Measurements from ENCODE around the gene CCDC200. TPM values are rescaled to one million over a fixed set of nuclear protein-coding genes. Genes with fewer than 3 reads are reported as not detected.
"Not testable (repeated sequence)": the region's sequence is repeated elsewhere in the genome, so short reads cannot be mapped to it uniquely, and the experiment has no call there.

CCDC200 gene
- 0.27 TPM for total RNA-seq

DNA sequence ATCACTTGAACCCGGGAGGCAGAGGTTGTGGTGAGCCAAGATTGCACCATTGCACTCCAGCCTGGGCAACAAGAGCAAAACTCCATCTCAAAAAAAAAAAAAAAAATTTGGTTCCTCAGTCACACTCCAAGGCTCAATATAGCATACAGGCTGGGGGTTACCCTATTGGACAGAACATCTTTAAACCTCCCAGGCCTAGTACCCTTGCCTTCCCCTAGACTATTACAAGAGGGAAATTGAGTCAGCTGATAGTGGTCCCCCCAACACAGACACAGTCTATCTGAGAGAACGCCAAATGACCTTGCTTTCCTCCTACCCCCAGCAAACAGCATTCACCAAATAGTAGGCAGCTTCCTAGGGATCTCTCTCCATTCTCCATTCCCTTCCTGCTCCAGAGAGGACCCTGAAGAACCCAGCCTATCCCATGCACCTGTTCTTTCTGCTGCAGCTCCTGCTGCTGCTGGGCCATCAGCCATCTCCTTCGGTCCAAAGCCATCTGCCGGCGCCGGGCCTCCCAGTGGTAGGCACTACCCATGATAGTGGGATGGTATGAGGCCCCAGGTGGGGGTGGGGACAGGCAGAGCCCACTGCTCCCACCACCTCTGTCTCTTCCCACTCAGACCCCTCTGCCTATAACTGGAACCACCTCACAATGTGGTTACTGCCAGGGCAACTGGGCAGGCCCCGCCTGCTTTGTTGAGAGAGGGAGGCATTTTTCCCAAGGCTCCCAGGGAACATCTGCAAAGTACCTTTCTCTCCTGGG lies at the start of gene CCDC200:
Gene CCDC200 (minus strand): TSS at position 604 of the 763 bp plus-strand sequence. CDS start 69 bp downstream, at position 535.
- not testable (repeated sequence) for DNase-seq (ENCODE audit: low read depth in 2 of 3, low spot score in 2 of 3)

GRCh38 chr17:43272914-43273313 lies 44.5 kb upstream of the CCDC200 start:
- DNase-seq (ENCODE audit: low read depth in 2 of 3, low spot score in 2 of 3), result not testable (repeated sequence)

GRCh38 chr17:43272483-43272882 lies 44.1 kb upstream of the CCDC200 start:
- DNase-seq (ENCODE audit: low read depth in 2 of 3, low spot score in 2 of 3), result not testable (repeated sequence)

DNA sequence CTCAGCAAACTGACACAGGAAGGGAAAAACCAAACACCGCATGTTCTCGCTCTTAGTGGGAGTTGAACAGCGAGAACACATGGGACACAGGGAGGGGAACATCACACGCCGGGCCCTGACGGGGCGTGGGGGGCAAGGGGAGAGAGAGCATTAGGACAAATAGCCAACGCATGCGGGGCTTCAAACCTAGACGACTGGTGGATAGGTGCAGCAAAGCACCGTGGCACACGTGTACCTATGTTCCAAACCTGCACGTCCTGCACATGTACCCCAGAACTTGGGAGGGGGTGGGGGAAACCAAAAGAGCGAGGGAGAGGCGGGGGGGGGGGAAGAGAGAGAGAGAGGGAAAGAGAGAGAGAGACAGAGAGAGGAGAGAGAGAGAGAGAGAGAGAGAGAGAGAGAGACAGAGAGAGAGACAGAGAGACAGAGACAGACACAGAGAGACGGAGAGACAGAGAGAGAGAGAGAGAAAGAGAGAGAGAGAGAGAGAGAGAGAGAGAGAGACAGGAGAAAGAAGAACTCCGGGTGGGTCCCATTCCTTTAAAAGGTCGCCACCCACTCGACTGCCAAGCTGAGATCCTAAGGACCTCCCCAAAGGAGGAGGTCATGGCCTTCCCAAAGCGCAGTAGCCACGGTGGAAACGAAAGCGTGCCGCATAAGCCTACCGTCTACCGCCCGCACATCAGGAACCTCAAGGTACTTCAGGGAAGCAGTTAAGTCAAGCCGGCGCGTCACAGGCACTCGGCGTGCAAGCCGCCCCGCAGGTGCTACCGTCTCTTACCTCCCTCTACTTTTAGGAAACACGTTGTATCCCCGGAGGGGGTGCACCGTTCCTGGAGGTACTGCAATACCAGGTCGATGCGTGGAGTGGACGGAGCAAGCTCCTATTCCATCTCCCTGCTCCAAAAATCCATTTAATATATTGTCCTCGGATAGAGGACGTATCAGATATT lies 42.4 kb upstream of the CCDC200 start:
- not testable (repeated sequence) for DNase-seq (ENCODE audit: low read depth in 2 of 3, low spot score in 2 of 3)

DNA sequence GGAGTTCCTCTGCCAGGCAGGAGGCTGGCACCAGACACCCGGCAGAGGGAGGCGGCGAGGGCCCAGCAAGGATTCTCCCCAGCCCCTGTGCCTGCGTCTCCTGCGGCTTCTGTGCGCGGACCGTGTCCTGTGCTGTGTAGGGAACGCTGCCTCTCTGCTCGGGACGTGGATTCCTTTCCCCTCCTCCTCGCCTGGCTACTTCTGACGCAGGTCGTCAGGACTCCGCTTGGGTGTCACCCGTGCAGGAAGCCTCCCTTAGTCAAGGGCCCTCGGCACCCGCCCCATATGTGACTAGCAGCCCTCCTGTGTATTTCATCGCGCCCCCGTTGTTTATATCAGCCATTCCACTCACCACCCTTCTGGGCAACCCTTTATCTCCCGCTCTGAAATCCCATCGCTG lies 18.0 kb upstream of the CCDC200 start:
- DNase-seq (ENCODE audit: low read depth in 2 of 3, low spot score in 2 of 3), result not testable (repeated sequence)

- not testable (repeated sequence) for DNase-seq (ENCODE audit: low read depth in 2 of 3, low spot score in 2 of 3)
Observed at GRCh38 chr17:43240596-43241352, 12.4 kb upstream of the CCDC200 start.

- not testable (repeated sequence) for DNase-seq (ENCODE audit: low read depth in 2 of 3, low spot score in 2 of 3)
Observed at GRCh38 chr17:43239597-43239996, 11.2 kb upstream of the CCDC200 start.

- not testable (repeated sequence) for DNase-seq (ENCODE audit: low read depth in 2 of 3, low spot score in 2 of 3)
Observed at GRCh38 chr17:43233877-43234276, 5.5 kb upstream of the CCDC200 start, which contains the start of gene RNU2-1. RNU2-1 (minus strand) TSS chr17:43233977.

GRCh38 chr17:43233263-43233662 lies 4.8 kb upstream of the CCDC200 start:
- not testable (repeated sequence) for DNase-seq (ENCODE audit: low read depth in 2 of 3, low spot score in 2 of 3)

DNA sequence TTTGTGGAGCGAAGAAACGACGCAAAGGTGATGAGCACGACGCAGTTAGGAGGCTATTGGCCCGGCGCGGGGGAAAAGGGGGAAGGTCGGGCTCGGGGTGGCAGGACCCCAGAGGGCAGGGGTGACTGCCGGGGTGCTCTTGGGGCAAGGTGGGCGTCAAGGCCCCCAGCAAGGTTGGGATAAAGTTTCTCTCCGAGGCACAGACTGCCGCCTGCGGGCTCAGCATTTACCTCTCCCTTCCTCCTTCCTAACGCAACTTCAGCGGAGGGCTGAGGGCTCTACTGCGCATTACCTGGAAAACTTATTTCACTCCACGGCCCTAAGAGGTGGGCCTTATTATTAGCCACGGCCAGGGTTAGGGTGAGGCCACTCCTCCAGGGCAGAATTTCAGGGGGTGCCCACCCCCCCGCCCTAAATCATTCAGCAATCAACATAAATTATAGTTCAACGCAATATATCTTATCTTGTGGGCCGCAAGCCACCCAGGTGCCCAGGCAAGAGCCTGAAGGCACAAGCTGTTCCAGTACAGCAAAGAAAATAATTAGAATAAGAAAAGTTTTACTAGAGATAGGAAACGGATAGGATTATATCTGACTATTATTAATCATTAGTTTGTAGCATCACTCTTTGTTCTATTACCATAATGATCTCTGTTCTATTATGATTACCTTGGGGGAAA lies 3.7 kb upstream of the CCDC200 start:
- DNase-seq (ENCODE audit: low read depth in 2 of 3, low spot score in 2 of 3), result peak in 1 of 3 donors; percentile 12

DNA sequence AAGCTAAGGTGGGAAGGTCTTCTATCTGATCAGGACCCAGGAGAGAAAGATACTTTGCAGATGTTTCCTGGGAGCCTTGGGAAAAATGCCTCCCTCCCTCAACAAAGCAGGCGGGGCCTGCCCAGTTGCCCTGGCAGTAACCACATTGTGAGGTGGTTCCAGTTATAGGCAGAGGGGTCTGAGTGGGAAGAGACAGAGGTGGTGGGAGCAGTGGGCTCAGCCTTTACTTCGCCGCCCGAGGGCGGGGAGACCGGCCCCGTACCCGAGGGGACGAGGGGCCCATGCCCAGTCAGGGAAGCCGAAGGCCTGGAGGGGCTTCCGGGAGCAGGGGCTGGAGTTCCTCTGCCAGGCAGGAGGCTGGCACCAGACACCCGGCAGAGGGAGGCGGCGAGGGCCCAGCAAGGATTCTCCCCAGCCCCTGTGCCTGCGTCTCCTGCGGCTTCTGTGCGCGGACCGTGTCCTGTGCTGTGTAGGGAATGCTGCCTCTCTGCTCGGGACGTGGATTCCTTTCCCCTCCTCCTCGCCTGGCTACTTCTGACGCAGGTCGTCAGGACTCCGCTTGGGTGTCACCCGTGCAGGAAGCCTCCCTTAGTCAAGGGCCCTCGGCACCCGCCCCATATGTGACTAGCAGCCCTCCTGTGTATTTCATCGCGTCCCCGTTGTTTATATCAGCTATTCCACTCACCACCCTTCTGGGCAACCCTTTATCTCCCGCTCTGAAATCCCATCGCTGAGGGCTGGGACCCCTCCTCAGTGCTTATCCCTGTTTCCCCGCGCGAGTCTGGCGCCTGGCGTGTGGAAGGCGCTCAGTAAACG lies 3.0 kb upstream of the CCDC200 start:
- not testable (repeated sequence) for DNase-seq (ENCODE audit: low read depth in 2 of 3, low spot score in 2 of 3)

- no peak for DNase-seq (ENCODE audit: low read depth in 2 of 3, low spot score in 2 of 3)
Observed at GRCh38 chr17:43226393-43226792, 2.0 kb downstream of the CCDC200 start.

GRCh38 chr17:43224146-43224705 lies 4.2 kb downstream of the CCDC200 start:
- DNase-seq (ENCODE audit: low read depth in 2 of 3, low spot score in 2 of 3), result no peak

- no peak for DNase-seq (ENCODE audit: low read depth in 2 of 3, low spot score in 2 of 3)
Observed at GRCh38 chr17:43220511-43221125, 7.8 kb downstream of the CCDC200 start.

DNA sequence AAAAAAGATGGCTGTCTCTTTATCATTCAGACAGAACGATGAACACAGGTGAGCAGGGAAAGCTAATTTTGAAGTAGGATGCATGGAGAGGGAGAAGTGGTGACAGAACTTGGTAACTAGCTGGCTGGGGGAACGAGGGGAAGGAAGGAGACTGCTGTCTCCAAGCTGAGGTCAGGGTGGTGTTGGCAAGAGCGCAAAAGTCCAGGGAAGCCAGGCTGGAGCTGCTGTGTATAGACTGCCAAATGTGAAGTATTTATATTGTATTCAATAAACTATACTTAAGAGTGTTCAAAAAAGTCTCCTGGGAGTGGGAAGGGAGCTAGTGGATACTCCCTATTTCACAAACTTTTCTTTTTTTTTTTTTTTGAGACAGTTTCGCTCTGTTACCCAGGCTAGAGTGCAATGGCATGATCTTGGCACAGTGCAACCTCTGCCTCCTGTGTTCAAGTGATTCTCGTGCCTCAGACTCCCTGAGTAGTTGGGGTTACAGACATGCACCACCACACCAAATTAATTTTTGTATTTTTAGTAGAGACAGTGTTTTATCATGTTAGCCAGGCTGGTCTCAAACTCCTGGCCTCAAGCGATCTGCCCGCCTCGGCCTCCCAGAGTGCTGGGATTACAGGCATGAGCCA lies 8.6 kb downstream of the CCDC200 start:
- no peak for DNase-seq (ENCODE audit: low read depth in 2 of 3, low spot score in 2 of 3)

DNA sequence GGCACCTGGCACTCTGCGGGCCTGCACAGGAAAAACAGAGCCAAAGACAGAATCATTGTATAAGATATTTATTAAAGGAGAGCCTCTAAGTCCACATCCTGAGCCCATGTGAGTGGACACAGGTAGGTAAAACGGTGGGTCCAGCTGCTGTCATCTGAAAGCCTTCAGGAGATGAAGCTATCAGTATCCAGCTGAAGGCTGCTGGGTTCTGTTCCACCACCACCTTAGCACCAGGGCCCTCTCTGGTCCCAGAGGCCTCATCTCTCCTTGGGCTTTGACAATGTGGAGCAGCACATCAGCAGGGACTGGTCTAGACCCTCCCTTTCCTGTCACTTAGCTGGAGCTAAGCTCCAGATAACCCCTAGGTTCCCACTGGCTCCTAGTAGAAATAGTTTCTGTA lies 9.4 kb downstream of the CCDC200 start:
- no peak for DNase-seq (ENCODE audit: low read depth in 2 of 3, low spot score in 2 of 3)

DNA sequence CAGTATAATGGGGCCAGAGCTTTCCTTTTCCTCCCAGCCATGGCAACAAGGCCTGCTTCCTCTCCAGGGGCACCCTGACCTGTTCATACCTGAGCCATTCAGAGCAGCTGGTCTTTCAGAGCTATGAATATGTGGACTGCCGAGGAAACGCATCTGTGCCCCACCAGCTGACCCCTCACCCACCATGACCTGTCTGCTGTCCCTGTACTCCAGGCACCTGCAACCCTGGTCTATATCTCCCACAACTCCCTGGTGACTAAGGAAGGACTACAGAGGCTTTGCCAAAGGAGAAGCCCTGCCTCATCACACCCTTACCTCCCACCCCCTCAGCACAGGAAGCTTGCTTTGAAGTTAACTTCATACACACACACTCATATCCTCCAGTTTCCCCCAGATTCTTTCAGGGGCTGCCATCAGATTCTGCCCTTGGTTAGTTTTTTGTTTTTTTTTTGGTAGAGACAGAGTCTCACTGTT lies 10.8 kb downstream of the CCDC200 start:
- no peak for DNase-seq (ENCODE audit: low read depth in 2 of 3, low spot score in 2 of 3)
